Femur (tissue), 1 donor: ENCODE results near the gene IRF9.

ENCODE experiments used
- DNase-seq: peaks from one replicate; pipeline ENCODE4 v3.0.0-alpha.2; 2017

The IRF9 gene

GRCh38 chr14:24149302-24149969 lies 11.6 kb upstream of the IRF9 start:
- DNase-seq: no peak

GRCh38 chr14:24150061-24150460 lies 11.0 kb upstream of the IRF9 start:
- peak; percentile 14 for DNase-seq

DNA sequence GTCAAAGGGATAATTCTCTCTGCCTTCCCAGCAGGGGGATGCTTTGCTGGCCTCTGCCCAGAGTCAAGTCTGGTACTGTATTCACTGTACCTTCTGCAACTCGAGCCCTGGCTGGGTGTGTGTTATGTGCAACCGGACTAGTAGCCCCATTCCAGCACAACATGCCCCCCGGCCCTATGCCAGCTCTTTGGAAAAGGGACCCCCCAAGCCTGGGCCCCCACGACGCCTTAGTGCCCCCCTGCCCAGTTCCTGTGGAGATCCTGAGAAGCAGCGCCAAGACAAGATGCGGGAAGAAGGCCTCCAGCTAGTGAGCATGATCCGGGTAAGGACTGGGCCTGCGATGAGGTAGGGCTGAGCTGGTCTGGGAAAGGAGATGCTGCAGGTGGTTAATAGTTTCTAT lies 10.5 kb upstream of the IRF9 start:
- no peak for DNase-seq

- DNase-seq: no peak
Observed at GRCh38 chr14:24150993-24151392, 10.1 kb upstream of the IRF9 start.

DNA sequence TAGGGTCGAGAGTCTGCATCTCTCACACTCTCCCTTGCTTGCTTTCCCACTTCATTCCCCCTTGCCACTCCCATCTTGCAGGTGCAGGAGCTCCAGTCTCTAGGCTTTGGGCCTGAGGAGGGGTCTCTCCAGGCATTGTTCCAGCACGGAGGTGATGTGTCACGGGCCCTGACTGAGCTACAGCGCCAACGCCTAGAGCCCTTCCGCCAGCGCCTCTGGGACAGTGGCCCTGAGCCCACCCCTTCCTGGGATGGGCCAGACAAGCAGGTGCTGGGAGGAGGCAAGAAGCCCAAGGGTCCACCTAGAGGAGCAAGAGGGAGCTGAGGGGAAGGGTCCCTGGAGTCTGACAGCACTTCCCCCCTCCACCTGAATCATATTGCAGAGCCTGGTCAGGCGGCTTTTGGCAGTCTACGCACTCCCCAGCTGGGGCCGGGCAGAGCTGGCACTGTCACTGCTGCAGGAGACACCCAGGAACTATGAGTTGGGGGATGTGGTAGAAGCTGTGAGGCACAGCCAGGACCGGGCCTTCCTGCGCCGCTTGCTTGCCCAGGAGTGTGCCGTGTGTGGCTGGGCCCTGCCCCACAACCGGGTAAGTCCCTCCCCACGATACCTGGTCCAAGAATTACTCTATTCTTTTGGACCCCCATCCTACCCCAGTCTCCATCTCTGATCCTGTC lies 9.5 kb upstream of the IRF9 start:
- DNase-seq: peak; percentile 17

DNA sequence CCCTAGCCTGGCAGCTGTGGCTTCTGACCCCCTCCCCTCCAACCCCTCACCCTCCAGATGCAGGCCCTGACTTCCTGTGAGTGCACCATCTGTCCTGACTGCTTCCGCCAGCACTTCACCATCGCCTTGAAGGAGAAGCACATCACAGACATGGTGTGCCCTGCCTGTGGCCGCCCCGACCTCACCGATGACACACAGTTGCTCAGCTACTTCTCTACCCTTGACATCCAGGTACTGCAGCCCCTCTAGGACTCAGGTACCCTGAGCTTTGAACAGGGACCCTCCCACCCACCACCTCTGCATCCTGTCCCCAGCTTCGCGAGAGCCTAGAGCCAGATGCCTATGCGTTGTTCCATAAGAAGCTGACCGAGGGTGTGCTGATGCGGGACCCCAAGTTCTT lies 6.0 kb upstream of the IRF9 start:
- no peak for DNase-seq

- no peak for DNase-seq
Observed at GRCh38 chr14:24156840-24157239, 4.2 kb upstream of the IRF9 start.

GRCh38 chr14:24157331-24157730 lies 3.7 kb upstream of the IRF9 start:
- no peak for DNase-seq

DNA sequence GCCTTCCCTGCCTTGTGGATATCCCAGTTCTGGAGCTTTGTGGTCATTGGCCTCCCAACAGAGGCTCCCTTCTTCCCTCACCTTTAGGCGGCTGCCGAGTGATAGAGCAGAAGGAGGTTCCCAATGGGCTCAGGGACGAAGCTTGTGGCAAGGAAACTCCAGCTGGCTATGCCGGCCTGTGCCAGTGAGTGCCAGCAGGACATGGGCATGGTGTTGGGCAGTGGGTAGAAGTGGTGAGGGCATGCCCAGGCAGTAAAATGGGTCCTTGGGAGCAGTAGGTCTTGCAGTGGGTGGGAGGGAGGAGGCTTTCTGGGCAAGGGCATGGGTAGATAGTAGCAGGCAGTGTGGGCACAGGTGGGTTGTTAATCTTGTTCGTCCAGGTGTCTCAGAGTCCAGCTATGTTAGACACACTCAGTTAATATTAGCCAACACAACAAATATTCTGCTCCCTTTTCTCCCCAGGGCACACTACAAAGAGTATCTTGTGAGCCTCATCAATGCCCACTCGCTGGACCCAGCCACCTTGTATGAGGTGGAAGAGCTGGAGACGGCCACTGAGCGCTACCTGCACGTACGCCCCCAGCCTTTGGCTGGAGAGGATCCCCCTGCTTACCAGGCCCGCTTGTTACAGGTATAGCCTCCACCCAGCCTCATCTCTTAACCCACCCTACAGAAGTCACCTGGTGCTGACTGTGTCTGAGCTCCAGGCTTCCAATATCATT lies 1.1 kb upstream of the IRF9 start:
- DNase-seq: no peak

- DNase-seq: no peak
Observed at GRCh38 chr14:24160499-24160849, 591 bp upstream of the IRF9 start.

DNA sequence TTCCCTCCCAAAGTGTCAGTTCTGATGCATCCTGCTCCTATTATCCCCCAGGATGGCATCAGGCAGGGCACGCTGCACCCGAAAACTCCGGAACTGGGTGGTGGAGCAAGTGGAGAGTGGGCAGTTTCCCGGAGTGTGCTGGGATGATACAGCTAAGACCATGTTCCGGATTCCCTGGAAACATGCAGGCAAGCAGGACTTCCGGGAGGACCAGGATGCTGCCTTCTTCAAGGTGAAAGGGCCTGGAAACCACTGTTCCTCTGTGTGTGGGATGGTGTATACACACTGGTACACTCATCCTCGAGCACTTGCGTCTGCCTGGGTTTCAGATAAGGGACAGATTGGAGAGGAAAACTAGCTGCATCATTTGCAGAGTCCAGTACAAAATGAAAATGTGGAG lies 1.0 kb downstream of the IRF9 start:
- no peak for DNase-seq

DNA sequence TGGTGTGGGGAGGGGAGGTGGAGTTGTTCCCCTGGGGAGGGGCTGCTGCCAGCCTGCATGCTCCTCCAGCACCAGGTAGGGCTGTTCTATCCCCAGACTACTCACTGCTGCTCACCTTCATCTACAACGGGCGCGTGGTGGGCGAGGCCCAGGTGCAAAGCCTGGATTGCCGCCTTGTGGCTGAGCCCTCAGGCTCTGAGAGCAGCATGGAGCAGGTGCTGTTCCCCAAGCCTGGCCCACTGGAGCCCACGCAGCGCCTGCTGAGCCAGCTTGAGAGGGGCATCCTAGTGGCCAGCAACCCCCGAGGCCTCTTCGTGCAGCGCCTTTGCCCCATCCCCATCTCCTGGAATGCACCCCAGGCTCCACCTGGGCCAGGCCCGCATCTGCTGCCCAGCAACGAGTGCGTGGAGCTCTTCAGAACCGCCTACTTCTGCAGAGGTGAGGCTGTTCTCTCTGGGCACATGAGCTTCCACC lies 3.5 kb downstream of the IRF9 start:
- no peak for DNase-seq

GRCh38 chr14:24165785-24166184 lies 4.7 kb downstream of the IRF9 start:
- DNase-seq: no peak

DNA sequence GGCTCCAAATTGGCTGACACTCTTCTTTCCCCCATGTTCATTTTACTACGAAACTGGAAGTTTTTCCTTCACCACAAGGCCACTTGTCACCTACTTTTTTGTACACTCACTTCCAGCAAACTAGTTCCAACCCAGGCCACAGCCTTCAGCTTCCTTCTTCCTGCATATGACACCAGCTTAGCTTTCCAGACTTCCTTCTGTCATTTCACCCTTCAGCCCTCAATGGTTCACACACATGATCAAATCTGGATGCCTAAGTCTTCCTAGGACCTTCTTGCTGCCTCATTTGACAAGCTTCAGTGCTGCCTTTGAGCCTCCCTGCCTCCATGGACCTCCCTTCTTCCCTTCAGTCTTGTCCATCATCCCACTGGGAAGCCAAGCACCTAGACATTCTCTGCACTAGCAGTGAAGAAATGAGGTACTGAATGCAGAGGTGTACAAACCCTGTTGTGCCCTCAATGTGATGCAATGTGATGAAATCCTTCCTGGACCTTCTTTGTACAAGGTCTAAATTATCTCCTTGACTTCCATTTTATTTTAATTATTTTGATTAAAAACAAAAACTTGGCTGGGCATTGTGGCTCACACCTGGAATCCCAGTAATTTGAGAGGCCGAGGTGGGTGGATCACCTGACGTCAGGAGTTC lies 6.5 kb downstream of the IRF9 start:
- DNase-seq: peak; percentile 17

DNA sequence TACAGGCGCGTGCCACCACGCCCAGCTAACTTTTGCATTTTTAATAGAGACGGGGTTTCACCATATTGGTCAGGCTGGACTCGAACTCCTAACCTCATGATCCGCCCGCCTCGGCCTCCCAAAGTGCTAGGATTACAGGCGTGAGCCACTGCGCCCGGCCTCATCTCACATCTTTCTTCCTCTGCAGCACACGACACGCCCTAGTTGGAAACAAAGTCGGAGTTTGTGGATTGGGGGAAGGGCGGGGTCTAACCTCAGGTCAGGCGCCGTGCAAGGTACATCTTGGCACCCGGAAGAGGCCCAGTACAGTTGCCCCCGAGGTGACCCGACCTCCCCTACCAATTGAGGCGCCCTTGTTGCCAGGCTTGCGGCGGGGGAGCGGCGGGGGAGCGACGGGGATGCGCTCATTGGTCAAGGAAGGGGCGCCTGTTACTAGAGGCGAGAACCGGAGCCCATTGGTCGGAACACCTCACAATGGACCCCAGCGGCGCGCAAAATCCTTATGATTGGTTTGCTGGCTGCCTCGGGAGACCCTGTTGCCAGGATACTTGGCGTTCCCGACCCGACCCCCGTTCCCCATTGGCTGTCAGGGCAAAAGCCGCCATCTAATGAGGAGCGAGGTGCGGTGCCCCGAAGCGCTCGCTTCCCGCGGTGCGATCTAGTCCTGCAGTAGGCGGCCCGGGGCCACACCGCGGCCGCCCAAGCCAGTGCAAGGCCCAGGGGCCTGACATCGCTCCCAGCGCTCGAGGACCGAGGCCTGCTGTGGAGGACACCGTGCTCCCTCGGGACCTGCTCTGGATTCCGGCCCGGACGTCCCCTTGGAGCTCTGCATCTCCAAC lies 10.6 kb downstream of the IRF9 start, which contains the start of gene REC8:
Gene REC8 (plus strand): TSS at position 659 of the 839 bp plus-strand sequence. CDS start 473 bp downstream, outside the sequence.
- DNase-seq: peak; percentile 92

- peak; percentile 33 for DNase-seq
Observed at GRCh38 chr14:24172261-24172860, 11.3 kb downstream of the IRF9 start.

DNA sequence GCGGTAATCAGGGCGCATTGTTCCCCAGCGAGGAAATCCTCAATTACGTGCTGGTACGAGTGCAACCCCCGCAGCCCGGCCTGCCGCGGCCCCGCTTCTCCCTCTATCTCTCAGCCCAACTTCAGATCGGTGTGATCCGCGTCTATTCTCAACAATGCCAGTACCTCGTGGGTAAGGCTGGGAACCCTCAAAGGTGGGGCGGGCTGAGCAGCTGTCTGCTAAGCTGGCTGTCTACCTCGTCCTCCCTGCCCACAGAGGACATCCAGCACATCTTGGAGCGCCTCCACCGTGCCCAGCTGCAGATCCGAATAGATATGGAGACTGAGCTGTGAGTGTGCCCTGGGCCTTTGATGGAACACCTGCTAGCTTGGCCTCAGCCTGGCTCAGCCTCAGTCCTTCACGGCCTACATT lies 11.8 kb downstream of the IRF9 start:
- no peak for DNase-seq

GRCh38 chr14:24176599-24176998 lies 15.5 kb downstream of the IRF9 start:
- DNase-seq: no peak

DNA sequence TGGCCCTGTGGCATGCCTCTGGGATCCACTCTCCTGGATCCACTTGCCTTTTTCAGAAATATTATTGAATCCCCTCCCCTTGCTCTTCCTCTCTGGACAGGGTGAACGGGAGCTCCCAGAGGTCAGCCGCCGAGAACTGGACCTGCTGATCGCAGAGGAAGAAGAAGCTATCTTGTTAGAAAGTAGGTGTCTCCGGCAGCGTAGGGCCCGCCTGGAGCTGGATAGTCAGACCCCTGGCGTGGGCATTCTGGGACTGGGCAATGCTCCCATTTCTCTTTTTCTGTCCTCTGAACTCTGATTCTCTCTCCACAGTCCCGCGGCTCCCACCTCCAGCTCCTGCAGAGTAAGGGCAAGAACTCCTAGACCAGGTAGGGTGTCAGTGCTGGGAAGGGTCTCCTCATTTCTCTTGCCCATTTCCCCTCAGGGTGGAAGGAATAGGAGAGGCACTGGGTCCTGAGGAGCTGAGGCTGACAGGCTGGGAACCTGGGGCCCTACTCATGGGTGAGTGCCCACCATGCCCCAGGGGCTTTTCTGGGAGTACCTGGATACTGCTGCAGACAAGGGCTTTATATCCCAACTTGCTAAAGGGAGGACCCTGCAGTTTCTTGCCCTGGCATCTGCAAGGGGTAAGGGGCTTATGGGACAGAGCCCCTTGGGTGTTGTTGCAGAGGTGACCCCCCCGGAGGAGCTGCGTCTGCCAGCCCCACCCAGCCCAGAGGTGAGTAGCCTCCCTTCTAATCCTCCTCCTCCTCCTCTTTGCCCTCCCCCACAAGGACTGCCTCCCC lies 16.2 kb downstream of the IRF9 start:
- DNase-seq: peak; percentile 17

DNA sequence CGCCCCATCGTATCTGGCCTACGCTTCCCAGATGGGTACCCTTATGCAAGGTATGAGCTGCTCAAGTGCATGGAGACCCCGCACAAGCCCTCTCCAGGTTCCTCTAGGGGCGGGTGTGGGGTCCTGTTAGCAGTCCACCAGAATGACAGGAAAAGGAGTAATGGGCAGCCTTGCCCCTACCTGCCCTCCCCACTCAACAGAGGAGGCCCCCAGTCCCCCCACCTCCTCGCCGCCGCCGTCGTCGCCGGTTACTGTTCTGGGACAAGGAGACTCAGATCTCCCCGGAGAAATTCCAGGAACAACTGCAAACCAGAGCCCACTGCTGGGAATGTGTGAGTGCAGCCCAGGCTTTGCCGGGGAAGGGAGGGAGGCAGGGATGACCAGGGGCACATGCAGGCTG lies 16.8 kb downstream of the IRF9 start:
- DNase-seq: peak; percentile 16
